ENCODE measurements around the gene CIAO2A.
"Not testable (repeated sequence)": the region's sequence is repeated elsewhere in the genome, so short reads cannot be mapped to it uniquely, and the experiment has no call there.

Gene CIAO2A

GRCh38 chr15:64111679-64112050 lies 18.0 kb upstream of the CIAO2A start:
- DNase-seq = no peak

GRCh38 chr15:64110950-64111678 lies 17.5 kb upstream of the CIAO2A start:
- DNase-seq = no peak

- not testable (repeated sequence) for DNase-seq
Measured at GRCh38 chr15:64110108-64110701, 16.6 kb upstream of the CIAO2A start.

- no peak for DNase-seq
Measured at GRCh38 chr15:64107337-64107736, 13.7 kb upstream of the CIAO2A start.

- no peak for DNase-seq
Measured at GRCh38 chr15:64105113-64105704, 11.6 kb upstream of the CIAO2A start.

GRCh38 chr15:64102497-64102896 lies 8.9 kb upstream of the CIAO2A start:
- DNase-seq = no peak

- no peak for DNase-seq
Measured at GRCh38 chr15:64100958-64101357, 7.3 kb upstream of the CIAO2A start.

- peak; percentile 14 for DNase-seq
Measured at GRCh38 chr15:64099379-64099778, 5.7 kb upstream of the CIAO2A start.

GRCh38 chr15:64096668-64097384 lies 3.2 kb upstream of the CIAO2A start:
- DNase-seq = peak; percentile 55

GRCh38 chr15:64095795-64096667 lies 2.4 kb upstream of the CIAO2A start, which contains the start of gene SNX1:
SNX1 (plus strand) TSS chr15:64095982; CDS start chr15:64096014, 32 bp downstream.
- peak; percentile 98 for DNase-seq

- no peak for DNase-seq
Measured at GRCh38 chr15:64095431-64095794, 1.8 kb upstream of the CIAO2A start.

- peak; percentile 76 for DNase-seq
Measured at GRCh38 chr15:64092864-64093626, 593 bp downstream of the CIAO2A start.

- peak; percentile 33 for DNase-seq
Measured at GRCh38 chr15:64092075-64092820, 1.4 kb downstream of the CIAO2A start.

GRCh38 chr15:64090527-64090926 lies 3.1 kb downstream of the CIAO2A start:
- DNase-seq = no peak

GRCh38 chr15:64089543-64090280 lies 3.9 kb downstream of the CIAO2A start:
- no peak for DNase-seq

- DNase-seq = no peak
Measured at GRCh38 chr15:64082757-64083156, 10.9 kb downstream of the CIAO2A start.

GRCh38 chr15:64073496-64073895 lies 20.1 kb downstream of the CIAO2A start:
- DNase-seq = not testable (repeated sequence)

- DNase-seq = no peak
Measured at GRCh38 chr15:64072812-64073211, 20.8 kb downstream of the CIAO2A start.

- no peak for DNase-seq
Measured at GRCh38 chr15:64071931-64072765, 21.5 kb downstream of the CIAO2A start.
